Astrocyte (in vitro differentiated cells and primary cell): ENCODE results near the gene KIF21B. TPM values are rescaled to one million over a fixed set of nuclear protein-coding genes. Genes with fewer than 3 reads are reported as not detected.

Experiments used
- DNase-seq: peaks from one replicate; pipeline ENCODE4 v3.0.0-alpha.2; 2010; ENCODE audit warnings: low read depth
- FAIRE-seq: peaks from 2 replicates; lab custom pipeline; 2011; peaks lifted over from hg19 to GRCh38; lab: Jason Lieb, UNC
- H2AFZ ChIP-seq: 2 replicates; pipeline ENCODE4 v1.6.0; 2012; ENCODE audit warnings: low read depth, low read length, inconsistent platforms
- H3K27ac ChIP-seq: 2 replicates; pipeline ENCODE4 v1.5.1; 2011; ENCODE audit warnings: low read depth, low read length, inconsistent platforms
- H3K27me3 ChIP-seq: 2 replicates; pipeline ENCODE4 v1.6.0; 2011; ENCODE audit warnings: low read length, inconsistent platforms; ENCODE audit not compliant: insufficient read depth
- H3K36me3 ChIP-seq: 2 replicates; pipeline ENCODE4 v1.5.1; 2011; ENCODE audit warnings: low read length, inconsistent platforms; ENCODE audit not compliant: insufficient read depth
- H3K4me1 ChIP-seq: 2 replicates; pipeline ENCODE4 v1.5.1; 2011; ENCODE audit warnings: low read length, inconsistent platforms; ENCODE audit not compliant: insufficient read depth
- H3K4me2 ChIP-seq: 2 replicates; pipeline ENCODE4 v1.6.0; 2012; ENCODE audit warnings: low read length, inconsistent platforms
- H3K4me3 ChIP-seq: 2 replicates; pipeline ENCODE4 v1.5.1; 2011; ENCODE audit warnings: low read depth, mild to moderate bottlenecking, low read length, inconsistent platforms; ENCODE audit not compliant: insufficient read depth
- H3K79me2 ChIP-seq: 2 replicates; pipeline ENCODE4 v1.6.0; 2012; ENCODE audit warnings: mild to moderate bottlenecking, low read length, inconsistent platforms; ENCODE audit not compliant: insufficient read depth
- H3K9ac ChIP-seq: 2 replicates; pipeline ENCODE4 v1.6.0; 2012; ENCODE audit warnings: mild to moderate bottlenecking, low read length, inconsistent platforms
- H3K9me3 ChIP-seq: 2 replicates; pipeline ENCODE4 v1.5.1; 2012; ENCODE audit warnings: low read depth, mild to moderate bottlenecking, low read length, inconsistent platforms; ENCODE audit not compliant: insufficient read depth
- H4K20me1 ChIP-seq: 2 replicates; pipeline ENCODE4 v1.6.0; 2012; ENCODE audit warnings: low read length, inconsistent platforms; ENCODE audit not compliant: insufficient read depth
- H3K27ac Mint-ChIP-seq: one replicate; pipeline ENCODE4 v1.8.0; 2021; ENCODE audit warnings: mild to moderate bottlenecking, mixed read lengths; ENCODE audit not compliant: unreplicated experiment
- H3K27me3 Mint-ChIP-seq: one replicate; pipeline ENCODE4 v1.8.0; 2021; ENCODE audit warnings: low read depth, mixed read lengths; ENCODE audit not compliant: unreplicated experiment
- H3K36me3 Mint-ChIP-seq: one replicate; pipeline ENCODE4 v1.8.0; 2021; ENCODE audit warnings: low read depth, mixed read lengths; ENCODE audit not compliant: unreplicated experiment
- H3K4me1 Mint-ChIP-seq: one replicate; pipeline ENCODE4 v1.8.0; 2021; ENCODE audit warnings: low read depth, mixed read lengths; ENCODE audit not compliant: unreplicated experiment
- H3K4me3 Mint-ChIP-seq: one replicate; pipeline ENCODE4 v1.8.0; 2021; ENCODE audit warnings: mild to moderate bottlenecking, moderate library complexity, mixed read lengths; ENCODE audit not compliant: unreplicated experiment
- H3K9me3 Mint-ChIP-seq: one replicate; pipeline ENCODE4 v1.8.0; 2021; ENCODE audit warnings: mild to moderate bottlenecking, mixed read lengths; ENCODE audit not compliant: unreplicated experiment
- CTCF ChIP-seq: IDR thresholded peaks from 2 replicates; pipeline ENCODE4 v1.5.1; 2011; ENCODE audit warnings: low read depth, mild to moderate bottlenecking, inconsistent platforms, low read length, moderate library complexity; ENCODE audit not compliant: insufficient read depth
- EZH2 ChIP-seq: IDR thresholded peaks from 2 replicates; pipeline ENCODE4 v1.6.1; 2012; ENCODE audit warnings: mild to moderate bottlenecking, low read length, inconsistent platforms; ENCODE audit not compliant: insufficient read depth
- total RNA-seq: library from RNA; stranded (reverse); gene quantifications from 2 replicates; pipeline ENCODE4 v1.2.1, GENCODE V29; 2021

Gene KIF21B
- total RNA-seq, 1 donor from 2014 or later = 4.7 TPM

DNA sequence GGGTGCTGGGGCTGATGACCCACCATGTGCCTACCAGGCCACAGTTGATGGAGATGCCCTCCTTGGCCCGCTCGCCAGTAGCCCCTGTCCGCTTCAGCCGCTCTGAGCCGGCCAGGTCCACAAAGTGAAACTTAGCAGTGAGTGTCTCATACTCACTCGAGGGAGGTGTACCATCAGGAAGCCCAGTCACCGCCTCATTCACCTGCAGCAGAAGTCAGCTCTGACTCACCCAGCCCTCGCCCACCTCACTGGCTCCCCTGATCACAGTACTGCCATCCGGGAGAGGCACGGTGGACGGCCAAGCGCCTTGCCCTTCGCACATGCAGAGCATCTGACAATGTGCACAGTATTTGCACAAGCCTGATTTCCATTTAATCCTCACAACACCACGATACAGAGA is 18.8 kb downstream of the KIF21B start:
- FAIRE-seq (no peak), DNase-seq (no peak)
- Histone ChIP-seq H3K4me1 (no peaks in the 10 kb centered on the region), H2AFZ (no peak overlapping the region), H4K20me1 (peaks cover 5% of the 10 kb centered on the region), H3K4me3 (no peak overlapping the region), H3K79me2 (no peaks in the 10 kb centered on the region), H3K36me3 (peaks cover 3% of the 10 kb centered on the region), H3K27ac (no peak overlapping the region), H3K9ac (no peak overlapping the region), H3K27me3 (no peaks in the 10 kb centered on the region), H3K4me2 (no peak overlapping the region), H3K9me3 (no peaks in the 10 kb centered on the region)
- peaks cover 6% of the 10 kb centered on the region for H3K27me3 Mint-ChIP-seq
- H3K4me1 Mint-ChIP-seq = no peaks in the 10 kb centered on the region
- no peak overlapping the region for H3K4me3 Mint-ChIP-seq
- H3K36me3 Mint-ChIP-seq = peaks cover 5% of the 10 kb centered on the region
- H3K9me3 Mint-ChIP-seq = no peaks in the 10 kb centered on the region
- TF ChIP-seq EZH2 (no peak), CTCF (no peak)
- H3K27ac Mint-ChIP-seq = no peak overlapping the region

DNA sequence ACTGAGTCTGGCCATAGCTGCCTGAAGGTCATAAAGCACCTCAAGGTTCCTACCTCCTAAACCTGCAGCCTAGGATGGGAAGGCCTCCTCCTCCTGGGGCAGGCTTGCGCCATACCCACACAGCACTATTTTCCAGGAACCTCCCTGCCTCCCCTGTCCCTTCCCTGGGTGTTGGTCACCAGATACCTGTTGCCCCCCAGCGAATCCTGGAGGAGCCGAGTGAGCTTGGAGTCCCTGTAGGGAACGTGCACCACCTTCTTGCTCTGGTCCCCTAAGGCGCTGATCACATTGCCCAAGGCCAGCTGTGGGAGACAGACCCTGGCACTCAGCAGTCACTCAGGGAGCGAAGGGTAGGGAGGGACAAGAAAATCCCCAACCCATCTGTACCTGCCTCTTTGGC is 19.4 kb downstream of the KIF21B start:
- FAIRE-seq (no peak), DNase-seq (no peak)
- H3K4me3 ChIP-seq = no peak overlapping the region
- H4K20me1 ChIP-seq = peaks cover 5% of the 10 kb centered on the region
- no peaks in the 10 kb centered on the region for H3K9me3 Mint-ChIP-seq
- H3K36me3 Mint-ChIP-seq = peaks cover 7% of the 10 kb centered on the region
- H3K36me3 ChIP-seq = peaks cover 3% of the 10 kb centered on the region
- TF ChIP-seq CTCF (no peak), EZH2 (no peak)
- H3K9me3 ChIP-seq = no peaks in the 10 kb centered on the region
- H3K4me1 Mint-ChIP-seq = no peaks in the 10 kb centered on the region
- no peak overlapping the region for H3K9ac ChIP-seq
- H3K27me3 ChIP-seq = no peaks in the 10 kb centered on the region
- H3K4me1 ChIP-seq = no peaks in the 10 kb centered on the region
- H3K4me3 Mint-ChIP-seq = no peak overlapping the region
- H3K27ac ChIP-seq = no peak overlapping the region
- H3K27ac Mint-ChIP-seq = no peak overlapping the region
- no peak overlapping the region for H3K4me2 ChIP-seq
- H2AFZ ChIP-seq = no peak overlapping the region
- H3K79me2 ChIP-seq = no peaks in the 10 kb centered on the region
- peaks cover 6% of the 10 kb centered on the region for H3K27me3 Mint-ChIP-seq

GRCh38 chr1:201002510-201002909 is 21.0 kb downstream of the KIF21B start:
- Histone ChIP-seq H3K4me1 (no peaks in the 10 kb centered on the region), H3K36me3 (peaks cover 3% of the 10 kb centered on the region), H2AFZ (no peak overlapping the region), H3K27me3 (no peaks in the 10 kb centered on the region), H3K9me3 (no peaks in the 10 kb centered on the region), H4K20me1 (peaks cover 3% of the 10 kb centered on the region), H3K4me2 (no peak overlapping the region), H3K9ac (no peak overlapping the region), H3K4me3 (no peak overlapping the region), H3K79me2 (no peaks in the 10 kb centered on the region), H3K27ac (no peak overlapping the region)
- FAIRE-seq (no peak), DNase-seq (no peak)
- Mint-ChIP-seq H3K27ac (no peak overlapping the region), H3K4me1 (no peaks in the 10 kb centered on the region), H3K36me3 (peaks cover 11% of the 10 kb centered on the region), H3K9me3 (no peaks in the 10 kb centered on the region), H3K27me3 (peaks cover 6% of the 10 kb centered on the region), H3K4me3 (no peak overlapping the region)
- no peak for TF ChIP-seq EZH2
- no peak for TF ChIP-seq CTCF
